HL-60/S4 treated with retinoic acid at 250 ng/mL for 4 days and 3 days (cell line): ENCODE measurements around the gene SKIL.

Experiments used
- in situ Hi-C: fragments of 300-500 bp; cut with MboI; formaldehyde crosslinking; loops from 2 replicates; pipeline ENCODE4 v1.7.0; 2022; ENCODE audit warnings: low sequenced_read_pairs

The SKIL gene

DNA sequence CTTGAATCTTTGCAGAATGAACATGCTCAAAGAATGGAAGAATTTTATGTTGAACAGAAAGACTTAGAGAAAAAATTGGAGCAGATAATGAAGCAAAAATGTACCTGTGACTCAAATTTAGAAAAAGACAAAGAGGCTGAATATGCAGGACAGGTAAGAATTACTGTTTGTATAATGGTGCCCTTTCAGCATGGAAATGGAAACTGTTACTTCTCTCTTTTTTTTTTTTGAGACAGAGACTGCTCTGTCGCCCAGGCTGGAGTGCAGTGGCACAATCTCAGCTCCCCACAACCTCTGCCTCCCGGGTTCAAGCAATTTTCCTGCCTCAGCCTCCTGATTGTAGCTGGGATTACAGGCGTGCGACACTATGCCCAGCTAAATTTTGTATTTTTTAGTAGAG is 33.6 kb downstream of the SKIL start:
- in situ Hi-C loops, result loop anchor here (25.0 kb wide), 1 partner anchor 529 kb away; the partner anchor contains the start of gene LRRC31

DNA sequence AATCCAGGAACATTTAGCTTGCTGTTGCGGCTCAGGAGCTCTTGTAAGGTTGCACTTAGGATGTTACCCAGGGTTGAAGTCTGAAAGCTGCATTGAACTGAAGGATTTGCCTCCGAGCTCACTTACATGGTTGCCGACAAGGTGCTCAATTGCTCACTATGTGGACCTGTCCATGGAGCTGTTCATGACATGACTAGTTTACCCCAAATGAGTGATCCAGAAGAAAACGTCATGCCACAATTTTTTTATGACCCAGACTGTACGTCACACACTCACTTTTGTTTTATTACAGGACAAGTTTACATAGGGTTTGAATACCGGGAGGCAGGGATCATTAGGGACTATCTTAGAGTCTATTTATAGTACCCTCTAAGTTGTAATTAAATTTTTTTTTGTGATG is 40.2 kb downstream of the SKIL start:
- in situ Hi-C loops, result loop anchor here (25.0 kb wide), 1 partner anchor 535 kb away; the partner anchor contains the start of gene LRRC31

DNA sequence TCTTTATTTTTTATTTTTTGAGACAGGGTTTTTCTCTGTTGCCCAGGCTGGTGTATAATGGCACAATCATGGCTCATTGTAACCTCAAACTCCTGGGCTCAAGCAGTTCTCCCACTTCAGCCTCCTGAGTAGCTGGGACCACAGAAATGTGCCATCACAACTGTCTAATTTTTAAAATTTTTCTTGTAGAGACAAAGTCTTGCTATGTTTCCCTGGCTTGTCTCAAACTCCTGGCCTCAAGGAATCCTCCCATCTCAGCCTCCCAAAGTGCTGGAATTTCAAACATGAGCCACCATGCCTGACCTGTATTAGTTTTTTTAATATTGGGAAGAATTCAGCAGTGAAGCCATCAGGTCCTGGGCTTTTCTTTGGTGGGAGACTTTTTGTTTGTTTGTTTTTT is 47.6 kb downstream of the SKIL start:
- in situ Hi-C loops, result no loop called here

DNA sequence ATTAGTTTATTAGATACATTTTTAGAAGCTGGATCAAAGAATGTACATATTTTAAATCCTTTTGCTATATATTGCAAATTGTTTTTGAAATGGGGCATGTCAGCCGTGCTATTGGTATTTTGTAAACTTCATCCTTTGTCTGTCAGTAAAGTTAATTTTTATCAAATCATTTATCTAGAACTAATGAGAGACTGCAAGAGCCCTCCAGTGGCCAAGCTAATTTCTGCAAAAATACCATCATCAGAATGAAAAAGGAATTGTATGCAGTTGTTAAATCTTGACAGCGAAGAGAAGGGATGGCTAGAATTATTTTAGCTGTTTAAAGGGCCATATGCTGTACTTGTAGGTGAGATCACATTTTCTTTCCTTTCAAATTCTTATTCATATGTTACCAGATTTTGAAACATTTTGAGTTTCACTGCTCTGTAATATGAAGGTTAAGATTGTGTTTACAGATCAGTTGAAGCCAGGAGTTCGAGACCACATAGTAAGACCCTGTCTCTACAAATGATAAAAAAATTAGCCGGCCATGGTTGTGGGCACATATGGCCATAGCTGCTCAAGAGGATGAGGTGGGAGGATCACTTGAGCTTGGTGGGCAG is 53.0 kb downstream of the SKIL start:
- in situ Hi-C loops, result no loop called here

DNA sequence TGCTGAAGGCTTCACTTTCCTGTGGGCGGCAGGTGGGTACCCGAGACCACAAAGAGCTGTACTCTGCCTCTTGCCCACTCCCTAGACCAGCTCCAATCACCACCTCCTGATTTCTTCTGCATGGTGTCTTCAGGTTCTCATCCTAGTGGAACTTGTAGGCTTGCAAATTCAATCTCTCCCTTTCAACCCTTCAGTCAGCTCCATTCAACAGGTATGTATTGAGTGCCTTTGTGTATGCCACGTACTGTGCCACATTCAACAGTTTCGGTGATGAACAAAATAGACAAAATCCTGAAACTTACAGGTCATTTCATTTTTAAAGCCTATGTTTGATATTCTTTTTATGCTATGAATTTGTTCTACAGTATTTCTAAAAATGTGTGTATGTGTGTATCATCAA is 55.8 kb downstream of the SKIL start:
- in situ Hi-C loops, result no loop called here

DNA sequence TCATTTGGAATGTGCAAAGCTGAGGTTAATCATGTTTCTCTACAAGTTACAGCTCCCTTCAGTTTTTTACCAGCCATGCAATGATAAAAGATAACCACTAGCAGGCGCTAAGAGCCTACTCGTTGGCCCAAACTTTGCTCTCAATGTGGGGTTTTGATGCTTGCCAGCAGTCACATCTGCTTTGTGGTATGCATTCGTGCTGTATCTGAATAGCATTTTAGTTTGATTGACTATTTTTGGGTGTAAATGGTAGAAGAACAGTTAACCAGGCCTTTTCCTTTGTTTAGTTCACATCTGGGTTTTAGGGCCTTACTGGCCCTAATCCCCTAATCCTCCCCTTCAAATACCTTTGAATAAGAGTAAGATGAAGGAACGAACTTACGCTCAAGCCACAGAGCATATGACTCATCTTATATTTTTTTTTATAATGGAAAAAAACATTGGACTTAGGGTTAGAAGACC is 56.7 kb downstream of the SKIL start:
- in situ Hi-C loops, result no loop called here

DNA sequence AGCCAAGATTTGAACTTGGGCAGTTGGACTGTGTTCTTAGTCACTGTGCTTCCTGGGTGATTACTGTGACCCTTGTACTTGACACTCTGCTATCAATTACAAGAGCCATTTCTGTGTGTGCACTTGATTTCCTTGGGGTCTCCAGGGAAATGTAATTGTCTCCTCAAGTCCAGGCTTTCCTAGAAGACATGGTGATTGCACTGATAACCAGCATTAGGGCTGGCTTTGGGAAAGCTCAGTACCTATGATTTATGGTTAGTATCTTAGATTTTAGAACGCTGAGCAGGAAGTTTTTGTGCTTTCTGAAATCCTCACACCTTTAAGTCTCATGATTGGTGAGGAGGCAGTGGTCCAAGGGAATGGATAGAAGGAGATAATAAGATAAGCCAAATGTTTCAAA is 59.6 kb downstream of the SKIL start:
- in situ Hi-C loops, result no loop called here

DNA sequence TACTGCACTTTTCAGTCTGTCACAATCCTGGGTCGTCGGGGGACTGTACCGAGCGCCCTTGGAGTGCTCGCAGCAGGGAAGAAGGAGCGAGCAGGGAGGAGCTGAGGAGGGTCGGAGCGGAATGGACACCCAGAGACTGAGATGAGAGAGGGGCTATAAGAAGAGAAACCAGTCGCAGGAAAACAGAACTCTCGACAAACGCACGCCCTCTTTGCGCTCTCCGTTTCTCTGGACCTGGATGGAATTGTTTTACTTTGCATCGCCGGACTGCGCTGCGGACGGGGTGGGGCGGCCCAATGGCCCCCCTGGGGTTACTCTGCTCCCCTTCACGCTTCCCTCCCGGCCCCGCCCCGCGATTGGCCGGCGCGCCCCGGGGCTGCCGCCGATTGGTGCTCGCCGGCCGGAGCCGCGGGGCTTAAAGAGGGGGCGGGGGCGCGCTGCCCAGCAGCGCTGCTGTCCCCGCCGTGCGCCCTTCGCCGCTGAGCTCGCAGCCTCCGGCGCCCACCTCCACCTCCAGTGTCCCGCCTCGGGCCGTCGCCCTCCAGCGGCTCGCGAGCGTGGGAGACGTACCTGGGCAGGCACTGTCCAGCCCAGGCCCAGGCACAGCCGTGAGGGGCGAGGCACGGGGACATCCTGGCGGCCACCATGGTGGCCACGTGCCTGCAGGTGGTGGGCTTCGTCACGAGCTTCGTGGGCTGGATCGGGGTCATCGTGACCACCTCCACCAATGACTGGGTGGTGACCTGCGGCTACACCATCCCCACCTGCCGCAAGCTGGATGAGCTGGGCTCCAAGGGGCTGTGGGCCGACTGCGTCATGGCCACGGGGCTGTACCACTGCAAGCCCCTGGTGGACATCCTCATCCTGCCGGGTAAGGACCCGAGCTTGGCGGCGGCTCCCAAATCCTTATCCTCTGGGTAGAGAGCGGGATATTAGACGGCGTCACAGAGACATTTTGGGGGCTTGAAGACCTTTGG is 61.2 kb downstream of the SKIL start, which contains the start of gene CLDN11:
TSS of gene CLDN11 (plus strand) at position 447 of the 977 bp plus-strand sequence. CDS start at position 646, 199 bp downstream.
- in situ Hi-C loops, result no loop called here

DNA sequence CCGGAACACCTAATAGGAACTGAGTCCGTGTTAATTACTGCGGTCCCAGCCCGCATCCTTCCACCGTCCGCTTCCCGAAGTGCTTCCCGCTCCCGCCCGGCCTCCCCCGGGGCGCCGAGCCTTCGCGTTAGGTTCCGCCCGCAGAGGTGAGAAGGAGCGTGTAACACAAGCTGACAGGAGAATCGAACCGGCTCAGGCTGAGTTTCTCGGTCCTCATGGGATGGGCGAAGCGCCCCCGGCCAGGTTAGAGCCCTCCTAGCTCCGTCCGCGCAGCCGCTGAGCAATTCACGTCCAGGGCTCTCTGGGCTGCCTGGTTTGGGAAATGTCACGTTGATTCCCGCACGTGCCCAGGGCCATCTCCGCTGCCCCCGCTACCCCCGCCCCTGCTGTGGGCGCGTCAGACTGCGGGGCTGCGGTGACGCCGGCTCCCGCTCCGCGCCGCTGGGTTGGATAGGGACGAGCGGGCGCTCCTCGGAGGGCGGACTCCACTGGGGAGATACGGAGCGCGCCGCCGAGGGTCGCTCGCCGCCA is 62.1 kb downstream of the SKIL start:
- in situ Hi-C loops, result no loop called here

DNA sequence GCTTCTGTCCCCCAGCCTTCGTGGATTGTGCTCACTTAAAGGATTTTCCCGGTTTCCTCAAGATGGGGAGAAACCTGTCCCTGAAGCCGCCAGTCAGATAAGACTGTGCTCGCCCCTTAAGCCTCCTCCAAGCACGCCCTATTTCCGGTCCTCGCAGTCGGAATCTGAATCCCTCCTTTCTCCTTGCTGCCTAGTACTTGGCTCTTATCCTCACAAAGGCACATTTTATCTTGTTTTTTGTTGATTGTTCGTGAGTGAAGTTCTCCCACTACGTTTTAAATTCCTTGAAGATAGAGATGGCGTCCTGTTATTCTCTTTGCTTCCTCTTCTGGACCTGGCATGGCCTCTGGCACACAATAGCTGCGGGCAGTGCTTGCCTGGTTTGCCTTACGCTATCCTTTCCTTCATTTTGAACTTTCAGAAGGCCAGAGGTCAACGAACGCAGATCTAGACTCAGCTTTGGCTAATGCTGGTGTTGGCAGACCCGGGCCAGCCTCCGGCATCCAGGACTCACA is 62.8 kb downstream of the SKIL start:
- in situ Hi-C loops, result no loop called here

DNA sequence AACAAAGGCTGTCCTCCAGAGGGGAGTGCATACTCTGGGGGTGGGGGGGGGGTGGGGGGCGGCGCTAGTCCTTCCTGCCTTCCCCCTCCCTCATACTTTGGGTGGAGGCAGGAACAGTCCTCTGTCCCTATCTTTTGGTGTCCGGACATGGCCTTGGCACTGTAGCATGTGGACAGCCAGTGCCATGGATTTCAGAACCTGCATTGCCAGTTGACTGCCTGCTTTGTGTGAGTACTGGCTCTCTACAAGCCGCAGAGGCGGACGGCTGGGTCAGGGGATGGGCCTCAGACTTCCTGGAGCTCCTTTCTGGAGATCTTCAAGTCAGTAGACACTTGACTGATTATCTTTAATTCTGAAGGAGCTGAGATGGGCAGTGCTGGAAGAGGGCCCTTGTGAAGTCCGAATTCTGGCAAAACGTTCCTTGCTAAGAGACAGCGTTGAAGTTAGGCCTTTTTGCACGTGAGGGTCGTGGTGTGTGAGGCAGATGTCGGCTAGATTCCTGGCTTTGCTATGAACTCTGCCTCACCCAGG is 63.7 kb downstream of the SKIL start:
- in situ Hi-C loops, result no loop called here

DNA sequence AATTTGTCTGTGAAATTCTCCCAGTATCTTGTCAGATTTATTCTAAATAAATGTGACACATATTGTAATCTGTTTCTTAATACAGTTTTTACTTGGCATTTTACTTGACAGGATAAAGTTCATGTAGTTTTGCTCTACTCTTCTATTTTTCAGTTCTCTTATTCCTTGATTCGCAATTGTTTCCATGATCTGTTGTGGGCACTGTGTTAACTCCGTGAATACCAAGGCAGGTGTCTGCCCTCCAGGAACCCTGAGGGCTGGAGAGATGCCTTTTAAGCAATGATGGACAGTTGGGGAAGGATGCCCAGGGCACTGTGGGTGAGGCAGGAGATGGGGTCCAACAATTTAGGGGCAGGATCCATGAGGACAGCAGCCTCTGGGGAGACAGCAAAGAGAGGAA is 64.2 kb downstream of the SKIL start:
- in situ Hi-C loops, result no loop called here

DNA sequence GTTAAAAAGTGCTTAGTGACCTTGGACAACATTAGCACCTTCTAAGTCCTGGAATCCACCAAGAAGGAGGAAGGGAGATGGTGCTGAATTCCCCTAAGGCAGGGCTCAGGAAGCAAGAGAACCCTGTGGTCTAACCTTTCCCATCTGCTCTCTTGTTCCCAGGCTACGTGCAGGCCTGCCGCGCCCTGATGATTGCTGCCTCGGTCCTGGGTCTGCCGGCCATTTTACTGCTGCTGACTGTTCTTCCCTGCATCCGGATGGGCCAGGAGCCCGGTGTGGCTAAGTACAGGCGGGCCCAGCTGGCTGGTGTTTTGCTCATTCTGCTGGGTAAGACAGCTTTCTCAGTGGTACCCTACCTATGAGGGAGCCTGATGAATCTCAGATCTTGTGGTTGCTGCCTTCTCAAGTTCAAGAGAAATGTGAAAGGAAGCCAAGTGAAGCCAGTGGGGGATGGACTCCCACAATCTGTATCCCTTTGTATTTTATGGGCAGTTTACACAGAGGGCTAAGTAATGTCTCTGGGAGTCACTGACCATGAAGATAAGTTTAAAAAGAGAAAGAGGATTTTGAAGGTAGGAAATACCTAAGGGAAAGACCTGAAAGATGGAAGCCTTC is 65.6 kb downstream of the SKIL start:
- in situ Hi-C loops, result no loop called here

DNA sequence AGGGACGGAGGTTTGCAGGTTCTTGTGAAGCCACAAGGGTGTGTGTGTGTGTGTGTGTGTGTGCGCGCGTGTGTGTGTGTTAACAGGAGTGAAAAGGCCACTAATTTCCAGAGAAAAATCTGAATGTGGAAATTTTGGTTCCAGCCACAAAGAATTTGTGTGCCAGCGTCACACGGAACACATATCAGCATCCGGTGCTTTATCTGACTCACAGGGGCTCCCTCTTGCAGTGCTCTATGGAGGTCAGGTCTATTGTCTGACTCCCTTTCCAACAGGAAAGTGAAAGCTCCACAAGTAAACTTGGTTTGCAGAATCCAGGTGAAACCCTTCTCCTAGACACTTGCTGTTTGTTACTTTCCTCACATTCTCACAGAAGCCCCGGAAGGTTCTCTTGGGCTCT is 67.4 kb downstream of the SKIL start:
- in situ Hi-C loops, result no loop called here

DNA sequence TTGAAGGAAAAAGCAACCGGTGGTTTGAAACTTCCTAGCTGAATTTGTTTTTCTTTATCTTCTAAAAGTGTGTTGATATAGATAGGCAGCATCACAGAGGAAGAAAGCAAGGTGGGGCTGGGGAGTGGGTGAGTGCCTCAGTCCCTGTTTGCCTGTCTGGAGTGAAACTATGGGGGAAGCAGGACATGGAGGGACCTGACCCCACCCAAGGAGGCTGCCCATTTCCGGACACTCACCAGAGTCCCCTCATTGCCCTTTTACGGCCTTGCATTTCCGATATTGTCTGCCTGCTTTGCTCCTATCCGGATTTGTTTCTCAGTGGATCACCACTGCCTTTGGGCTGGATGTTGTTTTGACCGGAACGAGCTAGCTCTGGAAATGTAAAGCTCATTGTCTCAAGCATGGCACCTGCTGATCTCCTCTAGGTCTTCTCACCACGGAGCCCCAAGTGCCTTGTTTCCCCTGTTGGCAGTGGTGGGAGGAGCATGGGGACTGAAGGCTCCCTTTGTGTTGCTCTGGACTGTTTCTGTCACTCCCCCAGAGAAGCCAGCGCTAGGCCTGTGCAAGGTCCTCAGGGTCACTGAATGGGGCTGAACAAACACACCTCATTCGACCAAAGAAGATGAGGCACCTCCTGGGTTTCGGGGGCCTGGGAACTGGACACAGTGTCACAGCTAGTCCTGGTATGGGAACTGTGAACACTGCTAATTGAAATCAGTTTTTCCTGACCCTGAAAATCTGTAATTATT is 68.2 kb downstream of the SKIL start:
- in situ Hi-C loops, result no loop called here

DNA sequence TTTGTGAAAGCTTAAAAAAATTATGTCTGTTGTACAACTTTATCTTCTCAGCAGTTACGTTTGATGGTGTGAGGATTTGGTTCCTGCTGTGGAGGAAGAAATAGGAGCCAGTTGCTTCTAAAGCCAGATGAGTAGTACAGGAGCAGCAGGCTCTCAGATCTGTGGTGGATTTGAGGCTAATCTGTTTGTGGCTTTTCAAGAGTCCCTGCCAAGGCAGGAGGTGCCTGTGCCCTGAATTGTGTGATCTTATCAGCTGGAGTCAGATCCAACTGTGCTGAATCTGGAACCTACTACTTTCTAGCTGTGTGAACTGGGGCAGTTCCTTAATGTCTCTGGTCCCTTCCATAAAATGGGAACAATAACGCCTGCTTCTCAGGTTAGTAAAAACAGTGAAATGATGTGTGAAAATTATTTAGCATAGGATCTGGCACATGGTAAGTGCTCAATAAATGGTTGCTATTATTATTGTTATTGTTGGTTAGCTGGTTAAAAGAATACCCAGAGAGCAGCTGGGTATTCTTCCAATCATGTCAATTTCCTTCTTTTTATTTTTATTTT is 68.8 kb downstream of the SKIL start:
- in situ Hi-C loops, result no loop called here

DNA sequence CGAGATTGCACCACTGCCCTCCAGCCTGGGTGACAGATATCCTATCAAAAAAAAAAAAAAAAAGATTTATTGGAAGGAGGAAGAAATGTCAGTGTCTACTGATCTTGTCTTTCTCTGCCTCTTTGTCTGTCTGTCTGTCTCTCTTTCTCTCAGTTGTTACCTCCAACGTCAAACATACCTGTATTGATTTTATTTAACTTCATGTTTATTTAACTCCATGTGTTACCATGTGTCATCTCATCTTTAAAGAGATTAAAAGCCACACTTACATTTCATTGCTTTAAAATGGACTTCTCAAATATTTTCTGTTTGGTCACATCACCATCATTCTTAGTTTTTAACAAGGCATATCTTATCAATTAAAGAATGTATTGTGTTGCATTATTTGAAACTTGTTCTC is 70.6 kb downstream of the SKIL start:
- in situ Hi-C loops, result no loop called here

DNA sequence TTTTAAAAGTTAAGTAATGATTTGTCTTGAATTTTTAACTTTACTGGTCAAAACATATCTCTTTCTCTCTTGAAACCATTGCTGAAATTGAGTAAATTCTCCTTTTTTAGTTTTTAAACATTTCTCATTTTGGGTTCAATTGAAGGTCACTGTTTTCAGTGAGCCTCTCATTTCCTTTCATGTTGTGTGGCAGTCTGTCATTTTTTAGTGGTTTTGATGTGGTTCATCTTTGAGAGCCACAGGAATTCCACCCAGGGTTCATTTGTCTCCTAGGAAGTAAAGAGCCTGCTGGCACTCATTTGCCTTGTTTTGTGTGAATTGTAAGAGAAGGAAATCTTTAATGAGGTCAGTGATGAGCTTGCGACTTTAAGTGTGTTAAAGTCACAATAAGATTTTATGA is 71.5 kb downstream of the SKIL start:
- in situ Hi-C loops, result no loop called here

DNA sequence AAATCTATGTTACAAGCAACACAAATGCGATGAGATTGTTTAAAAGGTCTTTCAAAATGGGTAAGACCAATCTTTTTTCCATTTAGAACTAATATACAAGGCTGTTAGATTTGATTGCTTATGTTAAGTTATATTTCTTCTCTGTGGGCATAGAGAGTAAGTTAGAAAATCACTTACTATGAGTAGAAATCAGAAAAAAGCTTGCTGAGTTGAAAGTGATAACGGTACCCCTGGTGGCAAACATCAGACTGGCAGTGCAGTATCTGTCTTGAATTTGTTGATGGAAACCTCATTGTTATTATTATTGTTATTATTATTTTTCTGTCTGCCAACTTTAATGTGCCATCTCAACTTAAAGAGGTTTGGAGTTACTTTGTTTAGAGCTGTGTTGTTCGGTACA is 73.5 kb downstream of the SKIL start:
- in situ Hi-C loops, result no loop called here

DNA sequence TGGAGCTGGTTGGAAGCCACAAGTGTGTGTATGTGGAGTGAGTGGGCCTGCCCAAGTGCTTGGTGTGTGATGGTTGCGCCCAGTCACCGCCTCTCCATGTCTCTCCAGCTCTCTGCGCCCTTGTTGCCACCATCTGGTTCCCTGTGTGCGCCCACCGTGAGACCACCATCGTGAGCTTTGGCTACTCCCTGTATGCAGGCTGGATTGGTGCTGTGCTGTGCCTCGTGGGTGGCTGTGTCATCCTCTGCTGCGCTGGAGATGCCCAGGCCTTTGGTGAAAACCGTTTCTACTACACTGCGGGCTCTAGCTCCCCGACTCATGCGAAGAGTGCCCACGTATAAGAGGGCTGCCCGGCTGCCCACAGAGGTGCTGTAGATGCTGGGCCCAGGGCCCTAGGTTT is 74.9 kb downstream of the SKIL start:
- in situ Hi-C loops, result no loop called here
